Measurements from ENCODE around the gene ROPN1B.

DNA sequence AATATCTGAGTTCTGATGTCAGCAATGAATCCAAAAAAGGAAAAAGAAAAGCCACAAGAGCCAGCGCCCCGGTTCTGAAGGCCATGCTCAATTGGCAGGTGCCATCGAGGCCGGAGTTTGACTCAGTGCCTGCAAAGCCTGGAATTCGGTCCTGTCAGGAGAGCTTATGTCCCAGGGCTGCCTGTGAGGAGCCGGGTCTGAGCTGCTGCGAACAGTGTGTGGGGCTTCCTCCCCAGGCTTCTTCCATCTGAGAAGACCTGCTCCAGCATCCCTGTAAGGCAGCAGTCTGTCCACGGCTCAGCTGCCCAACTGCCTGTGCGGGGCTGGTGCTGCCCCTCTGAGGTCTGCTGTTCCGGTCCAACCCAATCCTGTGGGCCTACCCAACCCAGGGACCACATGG, 46.1 kb downstream of the ROPN1B start:
- TF ChIP-seq, protein P1, sequence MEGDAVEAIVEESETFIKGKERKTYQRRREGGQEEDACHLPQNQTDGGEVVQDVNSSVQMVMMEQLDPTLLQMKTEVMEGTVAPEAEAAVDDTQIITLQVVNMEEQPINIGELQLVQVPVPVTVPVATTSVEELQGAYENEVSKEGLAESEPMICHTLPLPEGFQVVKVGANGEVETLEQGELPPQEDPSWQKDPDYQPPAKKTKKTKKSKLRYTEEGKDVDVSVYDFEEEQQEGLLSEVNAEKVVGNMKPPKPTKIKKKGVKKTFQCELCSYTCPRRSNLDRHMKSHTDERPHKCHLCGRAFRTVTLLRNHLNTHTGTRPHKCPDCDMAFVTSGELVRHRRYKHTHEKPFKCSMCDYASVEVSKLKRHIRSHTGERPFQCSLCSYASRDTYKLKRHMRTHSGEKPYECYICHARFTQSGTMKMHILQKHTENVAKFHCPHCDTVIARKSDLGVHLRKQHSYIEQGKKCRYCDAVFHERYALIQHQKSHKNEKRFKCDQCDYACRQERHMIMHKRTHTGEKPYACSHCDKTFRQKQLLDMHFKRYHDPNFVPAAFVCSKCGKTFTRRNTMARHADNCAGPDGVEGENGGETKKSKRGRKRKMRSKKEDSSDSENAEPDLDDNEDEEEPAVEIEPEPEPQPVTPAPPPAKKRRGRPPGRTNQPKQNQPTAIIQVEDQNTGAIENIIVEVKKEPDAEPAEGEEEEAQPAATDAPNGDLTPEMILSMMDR (IDR thresholded peaks at IDR 0.05), result no peak
- TF ChIP-seq POLR2A (IDR thresholded peaks at IDR 0.05), result no peak

All from esophagus squamous epithelium (tissue), 4 donors.